Activated naive CD4-positive, alpha-beta T cell treated with anti-CD3 and anti-CD28 coated beads, Interleukin-2, amount 50 U/mL, for 72 hours (primary cell): ENCODE measurements around the gene IMPA2. TPM values are rescaled to one million over a fixed set of nuclear protein-coding genes. Genes with fewer than 3 reads are reported as not detected.

Experiments used
- ATAC-seq, 2 donors: fragments of 150-1000 bp; cut with Tn5 transposase; 2 replicates each; pipeline ENCODE4 v1.10.0; 2021; ENCODE audit warnings: mild to moderate bottlenecking in 2 of 2, moderate library complexity in 2 of 2
- DNase-seq, 2 donors: peaks; one replicate each; pipeline ENCODE4 v3.0.0; 2021 to 2022; ENCODE audit warnings: low spot score in 2 of 2
- H3K27ac Mint-ChIP-seq, 2 donors: one replicate each; pipeline ENCODE4 v1.8.0; 2022; ENCODE audit warnings: mild to moderate bottlenecking in 2 of 2, mixed read lengths in 2 of 2
- H3K36me3 Mint-ChIP-seq, 2 donors: one replicate each; pipeline ENCODE4 v1.8.0; 2022; ENCODE audit warnings: mixed read lengths in 2 of 2
- H3K9me3 Mint-ChIP-seq, 2 donors: one replicate each; pipeline ENCODE4 v1.8.0; 2022; ENCODE audit warnings: mixed read lengths in 2 of 2
- total RNA-seq, 2 donors: library from RNA; stranded (reverse); gene quantifications; one replicate each; pipeline ENCODE4 v1.2.3, GENCODE V29; 2022

Gene IMPA2
- total RNA-seq, 2 donors from 2014 or later: 21.9 to 36.5 TPM

DNA sequence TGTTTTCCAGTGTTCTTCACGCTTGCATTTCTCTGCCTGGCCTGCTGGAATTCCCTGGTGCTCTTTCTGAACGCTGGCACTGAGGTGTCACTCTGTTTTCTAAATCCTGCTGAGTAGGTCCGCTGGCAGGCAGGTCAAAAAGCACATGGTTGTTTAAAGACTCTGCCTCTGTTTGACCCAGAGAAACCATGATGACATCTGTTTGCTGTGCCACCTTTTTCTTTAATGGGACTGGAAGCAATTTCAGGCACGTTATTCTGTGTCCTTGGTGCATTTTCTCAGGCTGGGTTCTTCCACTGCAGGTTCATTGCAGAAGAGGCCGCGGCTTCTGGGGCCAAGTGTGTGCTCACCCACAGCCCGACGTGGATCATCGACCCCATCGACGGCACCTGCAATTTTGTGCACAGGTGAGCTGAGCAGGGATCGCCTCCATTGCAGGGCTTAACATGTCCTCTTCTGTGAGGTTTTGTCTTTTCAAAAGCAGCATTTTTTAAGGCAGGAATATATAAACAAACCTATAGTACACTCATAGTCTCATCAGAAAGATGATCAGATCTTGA is 28.4 kb downstream of the IMPA2 start:
- Mint-ChIP-seq H3K27ac (no peak overlapping the region), H3K9me3 (no peaks in the 10 kb centered on the region), H3K36me3 (no peaks in the 10 kb centered on the region)
- DNase-seq (no peak), ATAC-seq (no peak)

DNA sequence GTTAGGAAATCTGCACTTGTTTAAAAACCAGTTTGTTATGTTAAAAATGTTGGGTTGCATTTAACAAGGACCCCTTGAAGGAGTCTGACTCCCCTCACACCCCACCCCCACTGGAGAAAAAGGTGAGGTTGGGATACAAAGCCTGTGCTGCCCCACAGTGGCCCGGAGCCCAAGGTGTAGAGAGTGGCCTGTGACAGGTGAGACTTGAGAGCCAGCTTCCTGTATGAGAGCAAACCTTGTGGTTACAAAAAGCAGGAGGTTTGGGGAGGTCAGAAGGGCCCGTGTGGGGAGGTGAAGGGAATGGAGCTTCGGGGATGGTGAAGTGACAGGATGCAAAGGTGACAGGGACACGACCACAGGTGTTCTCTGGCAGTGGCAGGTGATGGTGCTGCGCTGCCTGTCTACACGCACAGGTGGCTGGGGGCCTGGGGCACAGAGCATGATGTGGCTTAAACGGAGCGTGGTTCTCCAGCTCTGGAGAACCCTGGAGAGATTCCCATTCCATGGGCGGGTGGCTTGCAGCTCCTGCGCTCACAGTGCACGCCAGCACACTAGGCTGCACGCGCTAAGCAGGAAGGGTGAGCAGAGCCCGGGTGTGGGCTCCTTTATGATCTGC is 29.0 kb downstream of the IMPA2 start:
- ATAC-seq (no peak), DNase-seq (no peak)
- H3K27ac Mint-ChIP-seq: peak overlapping the region in 1 of 2 donors; percentile 82

DNA sequence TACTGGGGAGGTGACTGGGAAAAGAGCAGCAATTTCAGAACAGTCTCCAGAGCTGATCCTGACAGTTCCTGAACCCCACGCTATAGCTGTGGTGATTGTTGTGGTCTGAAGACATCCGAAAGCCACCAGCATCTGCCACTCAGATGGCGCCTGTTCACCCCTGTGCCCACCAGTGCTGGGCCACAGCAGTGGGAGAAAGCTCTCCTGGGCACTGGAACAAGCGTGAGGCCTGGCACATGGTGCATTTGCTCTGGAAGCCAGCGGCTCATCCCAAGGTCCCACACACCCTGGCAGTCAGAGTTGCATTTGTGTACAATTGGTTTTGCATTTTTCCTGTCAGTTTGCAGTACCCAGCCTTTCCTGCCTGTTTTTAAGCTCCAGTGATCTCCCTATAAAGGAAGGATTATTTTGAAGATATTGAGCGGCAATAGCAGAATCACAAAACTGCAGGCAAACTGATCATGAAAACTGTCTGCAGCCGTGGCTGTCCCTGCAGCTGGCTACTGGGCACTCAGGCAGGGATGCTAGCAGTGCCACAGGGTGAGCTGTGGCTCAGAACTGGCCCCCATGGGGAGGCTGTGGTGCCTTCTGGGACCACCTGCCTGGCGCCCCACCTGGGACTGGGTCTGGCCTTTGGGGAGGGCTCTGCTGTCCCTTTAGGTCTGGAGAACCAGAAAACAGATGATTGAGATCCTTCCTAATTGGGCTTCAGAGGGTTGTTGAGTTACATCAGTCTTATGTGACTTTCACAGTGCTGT is 30.1 kb downstream of the IMPA2 start:
- ATAC-seq: no peak
- no peak for DNase-seq
- Mint-ChIP-seq H3K9me3 (no peaks in the 10 kb centered on the region), H3K27ac (no peak overlapping the region), H3K36me3 (no peaks in the 10 kb centered on the region)

More for the DNA sequence above, 29.0 kb downstream of the IMPA2 start:
- H3K36me3 Mint-ChIP-seq: no peaks in the 10 kb centered on the region
- no peaks in the 10 kb centered on the region for H3K9me3 Mint-ChIP-seq

- DNase-seq (no peak), ATAC-seq (no peak)
- no peaks in the 10 kb centered on the region for H3K9me3 Mint-ChIP-seq
- no peaks in the 10 kb centered on the region for H3K36me3 Mint-ChIP-seq
- no peak overlapping the region for H3K27ac Mint-ChIP-seq
These were observed 30.7 kb downstream of the IMPA2 start for GRCh38 chr18:12011957-12012549.

DNA sequence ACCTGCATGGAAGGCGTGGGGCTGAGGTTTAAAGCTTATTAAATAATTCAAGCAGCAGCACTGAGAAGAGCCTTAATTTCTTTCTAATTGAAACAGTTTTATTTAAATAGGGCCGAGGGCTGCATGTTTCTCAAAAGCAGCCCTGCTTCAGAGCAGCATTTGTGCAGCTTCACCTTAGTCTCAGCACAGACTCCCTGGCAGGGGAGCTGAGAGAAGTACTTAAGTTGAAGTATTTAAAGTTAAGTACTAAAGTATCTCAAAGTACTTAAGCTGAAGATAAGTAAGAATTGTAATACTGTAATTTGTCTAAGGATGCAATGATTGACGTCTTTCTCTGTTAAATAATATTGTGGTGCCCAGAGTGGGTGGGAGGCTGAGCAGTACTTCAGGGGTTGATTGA is 31.4 kb downstream of the IMPA2 start:
- Mint-ChIP-seq H3K9me3 (no peaks in the 10 kb centered on the region), H3K36me3 (no peaks in the 10 kb centered on the region), H3K27ac (peak overlapping the region in 1 of 2 donors; percentile 26)
- no peak for ATAC-seq
- DNase-seq: no peak

DNA sequence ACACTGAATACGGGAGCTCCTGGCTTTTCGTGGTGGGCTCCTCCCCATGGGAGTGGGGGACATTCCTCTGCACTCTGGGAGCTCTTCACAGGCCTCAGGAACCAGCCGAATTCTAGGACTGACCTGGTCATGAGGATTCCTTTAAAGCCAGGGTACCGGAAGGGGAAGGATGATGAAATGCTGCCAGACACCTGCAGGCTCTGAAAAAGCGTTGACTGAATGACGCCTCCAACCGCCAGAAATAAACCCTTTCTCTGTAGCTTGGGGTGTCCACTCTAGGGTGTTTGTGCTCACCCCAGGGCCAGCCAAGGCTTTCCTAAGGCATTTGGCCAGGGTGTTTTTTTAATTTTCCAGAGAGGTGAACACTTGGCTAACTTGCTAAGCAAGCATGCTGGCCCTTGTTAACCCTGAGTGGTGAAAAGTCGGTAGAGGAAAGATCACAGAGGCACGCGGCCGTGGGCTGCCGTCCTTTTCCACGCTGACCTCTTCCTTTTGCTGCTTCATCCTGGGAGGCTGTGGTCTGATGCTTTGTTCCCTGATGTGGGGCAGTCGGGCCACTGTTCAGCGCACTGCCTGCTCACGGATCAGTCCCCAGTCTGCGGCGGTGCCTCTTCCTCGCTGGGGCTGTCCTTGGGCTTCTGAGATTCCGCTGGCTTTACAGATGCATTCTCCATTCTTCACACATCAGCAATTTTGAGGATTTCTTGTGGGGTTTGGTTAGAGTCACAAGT is 32.0 kb downstream of the IMPA2 start:
- Mint-ChIP-seq H3K27ac (peak overlapping the region in 1 of 2 donors; percentile 26), H3K9me3 (no peaks in the 10 kb centered on the region), H3K36me3 (no peaks in the 10 kb centered on the region)
- ATAC-seq: no peak
- no peak for DNase-seq

GRCh38 chr18:12014086-12014485 is 32.8 kb downstream of the IMPA2 start:
- H3K36me3 Mint-ChIP-seq: no peaks in the 10 kb centered on the region
- no peak for ATAC-seq
- no peaks in the 10 kb centered on the region for H3K9me3 Mint-ChIP-seq
- no peak overlapping the region for H3K27ac Mint-ChIP-seq
- no peak for DNase-seq

DNA sequence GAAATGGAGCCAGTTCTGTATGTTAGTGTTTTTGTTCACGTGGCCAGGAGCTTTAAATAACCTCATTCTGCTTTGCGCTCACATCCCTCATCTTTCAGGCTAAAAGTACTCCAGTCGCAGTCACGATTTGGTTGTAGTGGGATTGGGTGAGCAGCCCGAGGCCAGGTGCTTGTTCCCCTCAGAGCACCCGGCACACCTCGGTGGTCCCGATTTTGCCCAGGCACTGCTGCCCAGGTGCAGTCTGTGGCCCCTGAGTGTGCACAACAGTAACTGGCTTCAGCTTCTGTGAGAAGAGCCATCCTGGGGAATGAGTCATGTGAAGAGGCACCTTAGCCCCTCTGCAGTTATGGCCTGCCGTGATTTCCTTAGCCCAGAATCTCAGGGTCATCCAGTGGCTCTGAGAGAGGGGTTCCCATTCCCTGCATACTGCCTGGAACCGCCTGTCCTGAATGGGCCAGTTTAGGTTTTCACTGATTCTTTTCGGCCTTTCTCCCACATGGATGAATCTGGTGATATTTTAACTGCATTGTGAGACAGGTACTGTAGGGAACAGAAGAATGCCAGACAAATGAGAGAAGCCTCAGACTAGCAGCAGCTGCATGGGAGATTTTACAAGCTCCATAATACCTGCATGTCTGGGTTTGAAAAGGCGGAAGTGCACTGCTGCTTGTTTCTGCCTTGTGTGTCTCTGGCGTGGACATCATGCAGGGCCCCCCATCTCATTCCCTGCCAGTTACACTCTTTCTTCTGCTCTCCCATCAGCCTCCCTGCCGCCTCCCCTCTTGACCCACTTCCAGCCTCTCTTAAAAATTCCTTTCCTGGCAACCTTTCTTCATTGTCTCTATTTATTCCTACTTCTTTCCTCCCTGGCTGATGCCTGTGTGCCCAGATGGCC is 33.5 kb downstream of the IMPA2 start:
- Mint-ChIP-seq H3K9me3 (no peaks in the 10 kb centered on the region), H3K36me3 (no peaks in the 10 kb centered on the region), H3K27ac (no peak overlapping the region)
- no peak for ATAC-seq
- DNase-seq: no peak

- ATAC-seq (no peak), DNase-seq (no peak)
- Mint-ChIP-seq H3K36me3 (no peaks in the 10 kb centered on the region), H3K27ac (no peak overlapping the region), H3K9me3 (no peaks in the 10 kb centered on the region)
These were observed 34.2 kb downstream of the IMPA2 start for GRCh38 chr18:12015416-12016062.

DNA sequence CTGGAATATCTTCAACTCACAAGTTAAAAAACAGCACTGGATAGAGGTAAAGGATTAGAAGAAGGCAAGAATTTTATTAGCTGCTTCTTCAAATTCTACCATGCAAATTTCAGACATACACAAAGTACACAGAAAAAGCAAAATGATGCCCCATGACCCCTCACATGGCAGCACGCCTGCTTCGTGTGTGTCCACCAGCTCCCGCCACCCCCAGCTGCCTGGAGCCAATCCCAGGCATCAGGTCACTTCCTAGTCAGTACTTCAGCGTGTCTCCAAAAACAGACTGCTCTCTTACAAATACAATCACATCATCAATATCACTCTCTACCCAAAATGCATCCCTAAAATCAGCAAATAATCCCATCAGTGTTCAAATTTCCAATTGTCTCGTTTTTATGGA is 35.8 kb downstream of the IMPA2 start:
- no peaks in the 10 kb centered on the region for H3K9me3 Mint-ChIP-seq

DNA sequence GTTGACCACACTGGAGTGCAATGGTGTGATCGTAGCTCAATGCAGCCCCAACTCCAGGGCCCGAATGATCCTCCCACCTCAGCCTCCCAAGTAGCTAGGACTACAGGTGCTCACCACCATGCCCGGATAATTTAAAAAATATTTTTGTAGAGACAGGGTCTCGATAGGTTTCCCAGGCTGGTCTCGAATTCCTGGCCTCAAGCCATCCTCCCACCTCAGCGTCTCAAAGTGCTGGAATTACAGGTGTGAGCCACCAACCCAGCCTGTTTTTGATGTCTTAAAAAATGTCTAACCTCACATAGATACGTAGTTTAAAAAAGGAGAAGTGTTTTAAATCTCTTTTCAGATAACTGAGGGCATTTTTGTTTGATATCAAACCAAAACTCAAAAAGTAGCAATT is 37.6 kb downstream of the IMPA2 start:
- H3K9me3 Mint-ChIP-seq: no peaks in the 10 kb centered on the region
- ATAC-seq: no peak

More for the DNA sequence above, 35.8 kb downstream of the IMPA2 start:
- ATAC-seq (no peak), DNase-seq (no peak)
- no peak overlapping the region for H3K27ac Mint-ChIP-seq
- H3K36me3 Mint-ChIP-seq: no peaks in the 10 kb centered on the region

GRCh38 chr18:12021077-12021476 is 39.8 kb downstream of the IMPA2 start:
- no peaks in the 10 kb centered on the region for H3K9me3 Mint-ChIP-seq
- ATAC-seq: no peak
- no peak overlapping the region for H3K27ac Mint-ChIP-seq
- no peak for DNase-seq
- no peaks in the 10 kb centered on the region for H3K36me3 Mint-ChIP-seq

More for the DNA sequence above, 37.6 kb downstream of the IMPA2 start:
- H3K27ac Mint-ChIP-seq: no peak overlapping the region
- no peaks in the 10 kb centered on the region for H3K36me3 Mint-ChIP-seq
- DNase-seq: no peak

- Mint-ChIP-seq H3K9me3 (no peaks in the 10 kb centered on the region), H3K36me3 (no peaks in the 10 kb centered on the region), H3K27ac (no peak overlapping the region)
- ATAC-seq (no peak), DNase-seq (no peak)
These were observed 40.3 kb downstream of the IMPA2 start for GRCh38 chr18:12021596-12021995.

DNA sequence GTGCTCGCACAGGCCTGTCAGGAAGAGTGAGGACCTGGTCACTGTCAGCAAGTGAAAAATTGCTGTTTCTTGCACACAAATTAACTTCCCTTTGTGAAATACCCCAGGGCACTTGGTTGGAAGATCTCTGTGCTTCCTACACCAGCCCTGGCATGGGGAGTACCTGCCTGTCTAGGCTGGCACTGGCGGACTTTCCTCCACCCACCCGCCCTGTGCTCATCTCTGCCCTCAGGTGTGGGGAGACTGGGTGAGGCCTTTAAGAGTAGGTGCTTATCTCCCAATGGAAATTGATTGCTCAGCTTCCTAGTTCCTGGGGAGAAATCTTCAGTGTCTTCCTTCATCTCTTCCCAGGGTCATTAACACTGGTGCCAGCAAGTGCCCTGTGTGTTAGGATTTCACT is 42.1 kb downstream of the IMPA2 start:
- ATAC-seq: no peak
- Mint-ChIP-seq H3K36me3 (no peaks in the 10 kb centered on the region), H3K27ac (no peak overlapping the region), H3K9me3 (no peaks in the 10 kb centered on the region)
- DNase-seq: no peak

GRCh38 chr18:12026562-12026961 is 45.3 kb downstream of the IMPA2 start:
- H3K9me3 Mint-ChIP-seq: no peaks in the 10 kb centered on the region

GRCh38 chr18:12027046-12027445 is 45.7 kb downstream of the IMPA2 start:
- H3K36me3 Mint-ChIP-seq: no peaks in the 10 kb centered on the region
- no peak for ATAC-seq
- no peaks in the 10 kb centered on the region for H3K9me3 Mint-ChIP-seq
- DNase-seq: no peak
- no peak overlapping the region for H3K27ac Mint-ChIP-seq

More at GRCh38 chr18:12026562-12026961, 45.3 kb downstream of the IMPA2 start:
- DNase-seq (no peak), ATAC-seq (no peak)
- Mint-ChIP-seq H3K36me3 (no peaks in the 10 kb centered on the region), H3K27ac (no peak overlapping the region)
